ENCODE results near the gene CHM. TPM values are rescaled to one million over a fixed set of nuclear protein-coding genes. Genes with fewer than 3 reads are reported as not detected.
A peak's percentile ranks its signal among the peaks of the same experiment; 100 is the strongest.

The CHM gene
- total RNA-seq, 2 experiments from 2014 or later, result 18.0 to 20.4 TPM

- POLR2A ChIA-PET, result no interaction called here
Observed at GRCh38 chrX:85815203-85815751, 232.1 kb downstream of the CHM start.

More at GRCh38 chrX:85815203-85815751, 232.1 kb downstream of the CHM start:
- no peak overlapping the region for H3K4me3 Mint-ChIP-seq
- ATAC-seq (ENCODE audit: low read depth), result no peak
- no peaks in the 10 kb centered on the region for H3K4me1 Mint-ChIP-seq
- no peaks in the 10 kb centered on the region for H3K36me3 Mint-ChIP-seq
- peaks cover 3% of the 10 kb centered on the region for H3K9me3 Mint-ChIP-seq
- H3K27ac Mint-ChIP-seq, result no peak overlapping the region
- DNase-seq, result no peak
- H3K27me3 Mint-ChIP-seq, result no peaks in the 10 kb centered on the region

Small RNA genes within 50 kb of the gene (microRNA-seq; reads per million reads assigned to microRNA genes)
- gene MIR1321, result not detected
- 6,153 reads per million, percentile 92 among the genes with 10 or more reads in this experiment for gene MIR361

Other genes starting within 250 kb of the CHM start
- gene DACH2, start 100.9 kb upstream of the CHM start, total RNA-seq, result not detected

All from activated naive CD8-positive, alpha-beta T cell treated with anti-CD3 and anti-CD28 coated beads, Interleukin-2, amount 10 ng/mL, durations not matched to agents 7 days and 5 days (primary cell).